Measurements from ENCODE around the gene CALR3.
A peak's percentile ranks its signal among the peaks of the same experiment; 100 is the strongest.
"Not testable (repeated sequence)": the region's sequence is repeated elsewhere in the genome, so short reads cannot be mapped to it uniquely, and the experiment has no call there.

Gene CALR3

GRCh38 chr19:16455489-16455888, 40.5 kb downstream of the CALR3 start:
- DNase-seq, result no peak

- DNase-seq, result no peak
Measured at GRCh38 chr19:16454351-16454918, 41.5 kb downstream of the CALR3 start.

- no peak for DNase-seq
Measured at GRCh38 chr19:16452325-16452724, 43.6 kb downstream of the CALR3 start.

- DNase-seq, result peak; percentile 37
Measured at GRCh38 chr19:16449330-16449961, 46.5 kb downstream of the CALR3 start.

GRCh38 chr19:16448872-16449271, 47.1 kb downstream of the CALR3 start:
- not testable (repeated sequence) for DNase-seq

GRCh38 chr19:16446724-16447368, 49.1 kb downstream of the CALR3 start:
- peak; percentile 54 for DNase-seq

GRCh38 chr19:16446108-16446723, 49.8 kb downstream of the CALR3 start:
- no peak for DNase-seq

- no peak for DNase-seq
Measured at GRCh38 chr19:16445238-16446107, 50.5 kb downstream of the CALR3 start.

GRCh38 chr19:16444269-16444600, 51.7 kb downstream of the CALR3 start:
- no peak for DNase-seq

GRCh38 chr19:16442386-16443276, 53.3 kb downstream of the CALR3 start:
- DNase-seq, result no peak

GRCh38 chr19:16441661-16442162, 54.3 kb downstream of the CALR3 start:
- DNase-seq, result no peak

- no peak for DNase-seq
Measured at GRCh38 chr19:16436780-16437332, 59.1 kb downstream of the CALR3 start.

- DNase-seq, result no peak
Measured at GRCh38 chr19:16435999-16436650, 59.8 kb downstream of the CALR3 start.

GRCh38 chr19:16435238-16435917, 60.6 kb downstream of the CALR3 start:
- no peak for DNase-seq

GRCh38 chr19:16433986-16434385, 62.0 kb downstream of the CALR3 start:
- DNase-seq, result no peak

GRCh38 chr19:16429759-16430091, 66.2 kb downstream of the CALR3 start:
- no peak for DNase-seq

GRCh38 chr19:16429066-16429758, 66.8 kb downstream of the CALR3 start:
- DNase-seq, result no peak
